NT2/D1 (cell line): Measurements from ENCODE around the gene PCDHA1.

Source experiments
- SUZ12 ChIP-seq: IDR thresholded peaks from 2 replicates; pipeline ENCODE4 v1.6.1; 2011; ENCODE audit not compliant: insufficient read length, insufficient read depth; ENCODE audit errors: extremely low read depth
- YY1 ChIP-seq: IDR thresholded peaks from 2 replicates; pipeline ENCODE4 v1.6.1; 2011; ENCODE audit not compliant: insufficient read length, insufficient read depth
- ZNF274 ChIP-seq: IDR thresholded peaks from 2 replicates; pipeline ENCODE4 v1.6.1; 2011; ENCODE audit warnings: mild to moderate bottlenecking, low read depth, low read length

DNA sequence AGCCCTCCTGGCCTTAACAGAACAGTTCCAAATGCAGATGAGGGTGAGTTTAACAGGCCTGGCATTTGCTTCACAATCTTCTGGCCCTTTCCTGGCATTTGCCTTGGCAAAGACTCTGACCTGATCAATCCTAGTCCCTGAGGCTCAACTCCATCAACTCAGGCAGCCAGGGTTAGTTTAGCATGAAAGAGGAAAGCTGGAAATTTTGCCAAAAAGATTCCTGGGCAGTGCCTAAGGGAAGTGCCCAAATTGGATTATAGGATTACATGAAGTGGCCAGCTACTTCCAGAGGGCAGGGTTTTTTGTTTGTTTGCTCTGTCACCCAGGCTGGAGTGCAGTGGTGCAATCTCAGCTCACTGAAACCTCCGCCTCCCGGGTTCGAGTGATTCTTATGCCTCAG, 217.1 kb downstream of the PCDHA1 start:
- TF ChIP-seq ZNF274 (no peak), YY1 (no peak), SUZ12 (no peak)
